ENCODE measurements around the gene TIGD1. TPM values are rescaled to one million over a fixed set of nuclear protein-coding genes. Genes with fewer than 3 reads are reported as not detected.

The TIGD1 gene
- total RNA-seq, 1 experiment from 2014 or later, result 6.0 TPM

DNA sequence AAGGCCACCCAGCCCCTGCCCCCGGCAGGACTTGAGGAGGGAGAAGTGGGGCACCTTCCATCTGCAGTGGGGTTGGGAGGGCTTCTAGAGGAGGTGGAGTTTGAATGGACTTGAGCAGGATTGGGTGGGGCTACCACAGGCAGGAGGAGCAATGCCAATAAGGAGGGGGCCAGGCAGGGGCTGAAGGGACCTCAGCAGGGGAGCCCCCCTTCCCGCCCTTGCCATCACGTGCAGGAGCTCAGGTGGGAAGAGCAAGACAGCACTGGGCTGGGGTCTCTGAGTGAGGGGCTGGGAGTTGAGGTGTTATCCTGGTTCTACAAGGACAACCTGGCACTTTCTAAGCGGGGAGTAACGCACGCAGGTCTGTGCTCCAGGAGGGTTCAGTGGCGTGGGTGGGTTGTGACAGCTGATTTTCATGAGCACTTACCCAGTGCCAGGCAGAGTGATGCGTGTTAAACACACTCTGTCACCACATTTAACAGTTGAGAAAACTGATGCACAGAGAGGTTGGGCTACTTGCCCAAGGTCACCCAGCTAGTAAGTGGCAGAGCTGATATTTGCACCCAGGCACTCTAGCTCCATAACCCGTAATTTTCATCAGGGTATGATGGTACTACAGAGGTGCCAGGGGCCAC, 19.6 kb downstream of the TIGD1 start (continued):
- TF ChIP-seq, protein P1, sequence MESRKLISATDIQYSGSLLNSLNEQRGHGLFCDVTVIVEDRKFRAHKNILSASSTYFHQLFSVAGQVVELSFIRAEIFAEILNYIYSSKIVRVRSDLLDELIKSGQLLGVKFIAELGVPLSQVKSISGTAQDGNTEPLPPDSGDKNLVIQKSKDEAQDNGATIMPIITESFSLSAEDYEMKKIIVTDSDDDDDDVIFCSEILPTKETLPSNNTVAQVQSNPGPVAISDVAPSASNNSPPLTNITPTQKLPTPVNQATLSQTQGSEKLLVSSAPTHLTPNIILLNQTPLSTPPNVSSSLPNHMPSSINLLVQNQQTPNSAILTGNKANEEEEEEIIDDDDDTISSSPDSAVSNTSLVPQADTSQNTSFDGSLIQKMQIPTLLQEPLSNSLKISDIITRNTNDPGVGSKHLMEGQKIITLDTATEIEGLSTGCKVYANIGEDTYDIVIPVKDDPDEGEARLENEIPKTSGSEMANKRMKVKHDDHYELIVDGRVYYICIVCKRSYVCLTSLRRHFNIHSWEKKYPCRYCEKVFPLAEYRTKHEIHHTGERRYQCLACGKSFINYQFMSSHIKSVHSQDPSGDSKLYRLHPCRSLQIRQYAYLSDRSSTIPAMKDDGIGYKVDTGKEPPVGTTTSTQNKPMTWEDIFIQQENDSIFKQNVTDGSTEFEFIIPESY (IDR thresholded peaks at IDR 0.05; ENCODE audit: extremely low read depth, insufficient replicate concordance, low read length), result no peak
- TF ChIP-seq FOSL1 (IDR thresholded peaks at IDR 0.05; ENCODE audit: low read depth), result no peak

DNA sequence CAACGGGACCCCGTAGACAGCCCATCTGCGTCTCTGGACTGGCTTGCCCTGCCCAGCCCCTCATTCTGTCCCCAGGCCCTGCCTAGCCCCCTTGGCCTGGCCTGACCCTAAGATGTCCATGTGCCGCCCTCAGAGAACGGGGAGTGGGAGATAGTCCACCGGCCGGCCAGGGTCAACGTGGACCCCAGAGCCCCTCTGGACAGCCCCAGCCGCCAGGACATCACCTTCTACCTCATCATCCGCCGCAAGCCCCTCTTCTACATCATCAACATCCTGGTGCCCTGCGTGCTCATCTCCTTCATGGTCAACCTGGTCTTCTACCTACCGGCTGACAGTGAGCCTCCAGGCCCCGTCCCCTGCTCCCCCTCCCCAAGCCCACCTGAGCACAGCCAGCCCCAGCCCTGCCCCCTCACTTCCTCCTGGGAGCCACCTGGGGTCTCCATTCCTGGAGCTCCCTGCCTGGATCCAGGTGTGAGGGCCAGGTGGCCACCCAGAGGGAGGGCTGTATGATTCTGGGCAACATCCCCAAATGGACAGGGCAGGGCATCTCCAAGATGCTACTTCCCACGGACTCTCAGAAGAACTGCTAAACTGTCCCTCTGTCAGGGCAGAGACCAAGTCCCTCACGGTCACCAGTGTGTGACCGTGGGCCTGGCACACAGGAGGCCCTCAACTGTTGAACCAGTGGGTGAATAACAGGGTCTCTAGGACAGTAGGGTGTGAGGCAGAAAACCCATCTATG, 20.4 kb downstream of the TIGD1 start:
- no peak overlapping the region for H2AFZ ChIP-seq (ENCODE audit: low read depth, low read length, poor library complexity, severe bottlenecking)
- RAD21 ChIA-PET (ENCODE audit: low non-redundant PET in 1 of 2, low total read pairs in 2 of 2, uncharacterized antibody in 2 of 2, unreplicated experiment in 2 of 2), result no interaction called here
- intact Hi-C loops (cut with micrococcal nuclease), result loop anchor here (10.0 kb wide), 1 partner anchor 185 kb away; no protein-coding TSS in a partner anchor
- no peaks in the 10 kb centered on the region for H4K20me1 ChIP-seq (ENCODE audit: insufficient read depth)
- no peaks in the 10 kb centered on the region for H3K9me2 ChIP-seq (ENCODE audit: insufficient read depth)
- DNase-seq (ENCODE audit: low read depth, low spot score) (no peak), ATAC-seq (no peak)
- POLR2A ChIA-PET, result no interaction called here
- H3K4me2 ChIP-seq (ENCODE audit: low read length), result no peak overlapping the region
- H3K36me3 ChIP-seq (ENCODE audit: control insufficient read depth in 1 of 2, insufficient read depth in 2 of 2, low read length in 2 of 2), result no peaks in the 10 kb centered on the region
- CTCF ChIA-PET, result no interaction called here
- H3K9me3 ChIP-seq (ENCODE audit: control insufficient read depth in 1 of 2, insufficient read depth in 1 of 2, low read depth in 1 of 2, low read length in 2 of 2), result no peaks in the 10 kb centered on the region
- no peak overlapping the region for H3K4me3 ChIP-seq (replicated peaks in 1 of 2; ENCODE audit: low read depth in 1 of 2, low read length in 2 of 2)
- H3K27ac ChIP-seq (ENCODE audit: low read depth, low read length), result no peak overlapping the region
- no peaks in the 10 kb centered on the region for H3K79me2 ChIP-seq (ENCODE audit: insufficient read depth, low read length)
- H3K9ac ChIP-seq (ENCODE audit: low read length), result no peak overlapping the region
- no peak for TF ChIP-seq SP1 (IDR thresholded peaks at IDR 0.05; ENCODE audit: low read depth)
- no peak for TF ChIP-seq POLR2AphosphoS5 (IDR thresholded peaks at IDR 0.05; ENCODE audit: low read depth, low read length)
- no peak for TF ChIP-seq EZH2 (IDR thresholded peaks at IDR 0.05)
- TF ChIP-seq, protein P2, sequence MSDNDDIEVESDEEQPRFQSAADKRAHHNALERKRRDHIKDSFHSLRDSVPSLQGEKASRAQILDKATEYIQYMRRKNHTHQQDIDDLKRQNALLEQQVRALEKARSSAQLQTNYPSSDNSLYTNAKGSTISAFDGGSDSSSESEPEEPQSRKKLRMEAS (IDR thresholded peaks at IDR 0.05), result no peak
- TF ChIP-seq, protein P3, sequence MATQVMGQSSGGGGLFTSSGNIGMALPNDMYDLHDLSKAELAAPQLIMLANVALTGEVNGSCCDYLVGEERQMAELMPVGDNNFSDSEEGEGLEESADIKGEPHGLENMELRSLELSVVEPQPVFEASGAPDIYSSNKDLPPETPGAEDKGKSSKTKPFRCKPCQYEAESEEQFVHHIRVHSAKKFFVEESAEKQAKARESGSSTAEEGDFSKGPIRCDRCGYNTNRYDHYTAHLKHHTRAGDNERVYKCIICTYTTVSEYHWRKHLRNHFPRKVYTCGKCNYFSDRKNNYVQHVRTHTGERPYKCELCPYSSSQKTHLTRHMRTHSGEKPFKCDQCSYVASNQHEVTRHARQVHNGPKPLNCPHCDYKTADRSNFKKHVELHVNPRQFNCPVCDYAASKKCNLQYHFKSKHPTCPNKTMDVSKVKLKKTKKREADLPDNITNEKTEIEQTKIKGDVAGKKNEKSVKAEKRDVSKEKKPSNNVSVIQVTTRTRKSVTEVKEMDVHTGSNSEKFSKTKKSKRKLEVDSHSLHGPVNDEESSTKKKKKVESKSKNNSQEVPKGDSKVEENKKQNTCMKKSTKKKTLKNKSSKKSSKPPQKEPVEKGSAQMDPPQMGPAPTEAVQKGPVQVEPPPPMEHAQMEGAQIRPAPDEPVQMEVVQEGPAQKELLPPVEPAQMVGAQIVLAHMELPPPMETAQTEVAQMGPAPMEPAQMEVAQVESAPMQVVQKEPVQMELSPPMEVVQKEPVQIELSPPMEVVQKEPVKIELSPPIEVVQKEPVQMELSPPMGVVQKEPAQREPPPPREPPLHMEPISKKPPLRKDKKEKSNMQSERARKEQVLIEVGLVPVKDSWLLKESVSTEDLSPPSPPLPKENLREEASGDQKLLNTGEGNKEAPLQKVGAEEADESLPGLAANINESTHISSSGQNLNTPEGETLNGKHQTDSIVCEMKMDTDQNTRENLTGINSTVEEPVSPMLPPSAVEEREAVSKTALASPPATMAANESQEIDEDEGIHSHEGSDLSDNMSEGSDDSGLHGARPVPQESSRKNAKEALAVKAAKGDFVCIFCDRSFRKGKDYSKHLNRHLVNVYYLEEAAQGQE (IDR thresholded peaks at IDR 0.05; ENCODE audit: low read depth), result no peak
- no peak for TF ChIP-seq ZFX (IDR thresholded peaks at IDR 0.05)
- TF ChIP-seq, protein P4, sequence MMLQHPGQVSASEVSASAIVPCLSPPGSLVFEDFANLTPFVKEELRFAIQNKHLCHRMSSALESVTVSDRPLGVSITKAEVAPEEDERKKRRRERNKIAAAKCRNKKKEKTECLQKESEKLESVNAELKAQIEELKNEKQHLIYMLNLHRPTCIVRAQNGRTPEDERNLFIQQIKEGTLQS (IDR thresholded peaks at IDR 0.05), result no peak
- no peak for TF ChIP-seq YY1 (IDR thresholded peaks at IDR 0.05; ENCODE audit: extremely low read depth, insufficient replicate concordance, low read depth, low read length)
- TF ChIP-seq SRF (IDR thresholded peaks at IDR 0.05; ENCODE audit: low read depth), result no peak
- no peak for TF ChIP-seq JUND (IDR thresholded peaks at IDR 0.05)
- TF ChIP-seq POLR2A (IDR thresholded peaks at IDR 0.05; ENCODE audit: borderline replicate concordance, extremely low read depth, insufficient read depth, insufficient read length), result no peak
- TF ChIP-seq EGR1 (IDR thresholded peaks at IDR 0.05; ENCODE audit: low read depth), result no peak
- no peak for TF ChIP-seq ZNF274 (IDR thresholded peaks at IDR 0.05; ENCODE audit: low read depth, low read length)
- no peaks in the 10 kb centered on the region for H3K27me3 ChIP-seq (ENCODE audit: insufficient read depth, low read length)
- BruUV-seq (replicated peaks), result no TSS peak
- H3K4me1 ChIP-seq (ENCODE audit: control insufficient read depth in 1 of 2, insufficient read depth in 2 of 2, low read length in 2 of 2), result no peaks in the 10 kb centered on the region
